MCF 10A (cell line): ENCODE results near the gene SLIT3. TPM values are rescaled to one million over a fixed set of nuclear protein-coding genes. Genes with fewer than 3 reads are reported as not detected.

ENCODE experiments used
- BruUV-seq: library from RNA; stranded (reverse); fragments of 400-500 nt; replicated peaks from 2 replicates; lab custom pipeline; 2021; lab: Mats Ljungman, UMichigan
- CTCF ChIA-PET: fragments of 300-600 bp; sonication (Branson Sonifier 250); formaldehyde crosslinking; extraction: SDS; loops from one replicate; lab custom pipeline; 2021; ENCODE audit warnings: antibody characterized with exemption, inconsistent platforms; lab: Yijun Ruan, JAX
- POLR2A ChIA-PET: fragments of 300-600, 350-650 bp; sonication (Branson Sonifier 250); formaldehyde crosslinking; extraction: SDS; loops from one replicate; lab custom pipeline; 2020; ENCODE audit warnings: antibody characterized with exemption, inconsistent platforms; lab: Yijun Ruan, JAX
- DNase-seq: peaks from one replicate; pipeline ENCODE4 v3.0.0-alpha.2; 2018; ENCODE audit not compliant: unreplicated experiment
- H3K27ac Mint-ChIP-seq: one replicate; pipeline ENCODE4 v1.8.0; 2022; ENCODE audit warnings: mild to moderate bottlenecking, low read depth, mixed read lengths; ENCODE audit not compliant: unreplicated experiment
- H3K27me3 Mint-ChIP-seq: one replicate; pipeline ENCODE4 v1.8.0; 2022; ENCODE audit warnings: mixed read lengths; ENCODE audit not compliant: insufficient read depth, unreplicated experiment
- H3K36me3 Mint-ChIP-seq: one replicate; pipeline ENCODE4 v1.8.0; 2022; ENCODE audit warnings: mild to moderate bottlenecking, moderate library complexity, mixed read lengths; ENCODE audit not compliant: insufficient read depth, unreplicated experiment
- H3K4me1 Mint-ChIP-seq: one replicate; pipeline ENCODE4 v1.8.0; 2022; ENCODE audit warnings: mixed read lengths; ENCODE audit not compliant: insufficient read depth, unreplicated experiment
- H3K4me3 Mint-ChIP-seq: one replicate; pipeline ENCODE4 v1.8.0; 2022; ENCODE audit warnings: mild to moderate bottlenecking, moderate library complexity, mixed read lengths; ENCODE audit not compliant: unreplicated experiment
- H3K9me3 Mint-ChIP-seq: one replicate; pipeline ENCODE4 v1.8.0; 2022; ENCODE audit warnings: mixed read lengths; ENCODE audit not compliant: unreplicated experiment
- intact Hi-C: fragments of 100-400 bp; cut with micrococcal nuclease; formaldehyde crosslinking; loops from 2 replicates; pipeline ENCODE4 v1.14.1; 2022
- total RNA-seq: library from RNA; stranded (reverse); gene quantifications from 2 replicates; pipeline ENCODE4 v1.2.3, GENCODE V29; 2022
- TF ChIP-seq, protein P1 (sequence below): fragments of 200-600 bp; IDR thresholded peaks from one replicate; pipeline ENCODE4 v1.8.0; 2022; ENCODE audit warnings: antibody characterized with exemption, mild to moderate bottlenecking; ENCODE audit not compliant: unreplicated experiment

SLIT3 gene
- total RNA-seq, 1 experiment from 2014 or later: 0.89 TPM

DNA sequence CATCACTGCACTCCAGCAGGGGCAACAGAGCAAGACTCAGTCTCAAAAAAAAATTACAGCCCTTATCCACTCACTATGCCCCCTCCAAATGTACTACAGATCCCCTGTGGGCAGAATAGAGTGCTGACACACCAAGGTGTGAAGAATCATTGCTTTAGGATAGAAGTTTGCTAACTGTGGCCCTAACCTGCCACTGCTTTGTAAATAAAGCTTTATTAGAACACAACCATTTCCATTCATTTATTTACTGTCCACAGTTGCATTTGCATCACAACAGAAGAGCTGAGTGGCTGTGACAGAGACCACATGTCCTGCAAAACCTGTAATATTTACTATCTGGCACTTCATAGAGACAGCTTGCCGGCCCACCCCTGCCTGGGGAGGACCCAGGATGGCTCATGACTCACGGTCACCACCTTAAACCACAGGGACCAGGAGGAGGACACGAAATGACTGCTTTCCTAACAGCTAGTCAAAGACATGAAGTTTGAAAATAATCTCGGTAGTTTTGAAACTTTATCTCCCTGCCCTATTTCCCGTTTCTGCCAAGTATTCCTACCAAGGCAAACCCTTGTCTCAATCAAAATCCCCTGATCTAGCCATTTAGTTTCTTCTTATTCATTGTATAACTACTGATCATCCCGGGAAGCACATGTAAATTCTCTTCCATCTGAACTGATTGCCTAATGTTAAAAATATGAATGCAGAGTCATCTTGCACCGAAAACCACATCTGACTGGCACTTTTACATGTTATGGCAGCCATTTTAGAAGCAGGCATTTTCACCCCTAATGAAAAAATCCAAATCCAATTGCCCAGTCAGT lies 206.1 kb downstream of the SLIT3 start:
- peak; percentile 68 for DNase-seq
- POLR2A ChIA-PET: interaction anchor here (0.6 to 0.9 kb wide), 3 partner anchors 9 to 427 kb away, joined by 3 read pairs; no protein-coding TSS in a partner anchor
- peak overlapping the region; percentile 70 for H3K27ac Mint-ChIP-seq
- no peaks in the 10 kb centered on the region for H3K36me3 Mint-ChIP-seq
- TF ChIP-seq, protein P1, sequence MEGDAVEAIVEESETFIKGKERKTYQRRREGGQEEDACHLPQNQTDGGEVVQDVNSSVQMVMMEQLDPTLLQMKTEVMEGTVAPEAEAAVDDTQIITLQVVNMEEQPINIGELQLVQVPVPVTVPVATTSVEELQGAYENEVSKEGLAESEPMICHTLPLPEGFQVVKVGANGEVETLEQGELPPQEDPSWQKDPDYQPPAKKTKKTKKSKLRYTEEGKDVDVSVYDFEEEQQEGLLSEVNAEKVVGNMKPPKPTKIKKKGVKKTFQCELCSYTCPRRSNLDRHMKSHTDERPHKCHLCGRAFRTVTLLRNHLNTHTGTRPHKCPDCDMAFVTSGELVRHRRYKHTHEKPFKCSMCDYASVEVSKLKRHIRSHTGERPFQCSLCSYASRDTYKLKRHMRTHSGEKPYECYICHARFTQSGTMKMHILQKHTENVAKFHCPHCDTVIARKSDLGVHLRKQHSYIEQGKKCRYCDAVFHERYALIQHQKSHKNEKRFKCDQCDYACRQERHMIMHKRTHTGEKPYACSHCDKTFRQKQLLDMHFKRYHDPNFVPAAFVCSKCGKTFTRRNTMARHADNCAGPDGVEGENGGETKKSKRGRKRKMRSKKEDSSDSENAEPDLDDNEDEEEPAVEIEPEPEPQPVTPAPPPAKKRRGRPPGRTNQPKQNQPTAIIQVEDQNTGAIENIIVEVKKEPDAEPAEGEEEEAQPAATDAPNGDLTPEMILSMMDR: no peak
- CTCF ChIA-PET: interaction anchor here (0.6 to 1.9 kb wide), 3 partner anchors 9 to 150 kb away, joined by 4 to 6 read pairs (median 4); no protein-coding TSS in a partner anchor
- H3K4me3 Mint-ChIP-seq: peak overlapping the region; percentile 0
- H3K27me3 Mint-ChIP-seq: no peaks in the 10 kb centered on the region
- intact Hi-C loops: no loop called here
- H3K9me3 Mint-ChIP-seq: peaks cover 29% of the 10 kb centered on the region
- peaks cover 6% of the 10 kb centered on the region for H3K4me1 Mint-ChIP-seq
- BruUV-seq: no TSS peak

DNA sequence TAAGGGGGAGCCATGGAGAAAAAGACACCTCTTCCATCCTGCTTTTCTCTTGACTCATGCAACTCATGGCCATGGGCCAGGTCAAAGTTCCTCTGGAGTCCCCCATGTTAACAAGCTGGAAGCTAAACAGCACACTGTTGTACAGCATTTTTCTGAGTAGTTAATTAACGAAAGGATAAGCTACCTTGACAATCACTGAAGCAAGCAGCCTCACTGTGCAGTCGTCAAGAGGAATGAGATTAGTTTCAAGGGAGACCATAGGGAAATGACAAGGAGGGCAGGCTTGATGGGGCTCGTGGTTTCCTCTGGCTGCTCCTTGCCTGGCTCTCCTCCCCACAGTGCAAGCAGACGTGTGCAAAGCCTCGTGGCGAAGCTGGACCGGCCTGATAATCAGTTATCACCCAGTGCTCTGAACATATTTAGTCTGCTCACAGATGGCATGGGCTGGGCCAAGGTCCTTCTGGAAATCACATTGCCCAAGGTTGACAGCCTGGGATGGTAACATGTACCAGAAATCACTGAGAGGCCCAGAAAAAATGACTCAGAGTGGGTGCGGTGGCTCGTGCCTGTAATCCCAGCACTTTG lies 209.5 kb downstream of the SLIT3 start:
- POLR2A ChIA-PET: no interaction called here
- H3K9me3 Mint-ChIP-seq: peaks cover 35% of the 10 kb centered on the region
- no TSS peak for BruUV-seq
- intact Hi-C loops: no loop called here
- no peak overlapping the region for H3K4me3 Mint-ChIP-seq
- H3K36me3 Mint-ChIP-seq: no peaks in the 10 kb centered on the region
- CTCF ChIA-PET: interaction anchor here (0.5 to 0.6 kb wide), 2 partner anchors 69 to 386 kb away, joined by 3 read pairs; no protein-coding TSS in a partner anchor
- DNase-seq: no peak
- no peaks in the 10 kb centered on the region for H3K27me3 Mint-ChIP-seq
- H3K4me1 Mint-ChIP-seq: peaks cover 6% of the 10 kb centered on the region
- TF ChIP-seq, protein P1: no peak
- no peak overlapping the region for H3K27ac Mint-ChIP-seq

DNA sequence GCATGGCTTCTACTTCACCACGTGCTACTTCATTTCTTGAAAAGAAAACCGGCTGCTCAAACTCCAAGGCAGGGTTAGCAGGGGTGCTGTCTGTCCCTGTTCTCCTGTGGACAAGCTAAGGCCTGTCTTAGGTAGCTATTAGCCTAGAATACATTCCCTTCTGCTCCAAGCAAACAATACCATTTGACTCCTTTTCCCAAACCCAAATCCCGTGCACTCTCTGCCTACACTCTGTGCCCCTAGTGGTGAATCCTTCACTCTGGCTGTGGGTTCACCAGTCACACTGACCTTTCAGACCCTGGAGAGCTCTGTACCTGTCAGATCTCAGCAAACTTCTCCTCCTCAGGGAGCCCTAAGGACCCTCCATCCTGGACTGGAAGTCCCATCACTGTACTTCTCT lies 211.6 kb downstream of the SLIT3 start:
- no TSS peak for BruUV-seq
- no peaks in the 10 kb centered on the region for H3K27me3 Mint-ChIP-seq
- TF ChIP-seq, protein P1: no peak
- H3K4me1 Mint-ChIP-seq: no peaks in the 10 kb centered on the region
- H3K36me3 Mint-ChIP-seq: no peaks in the 10 kb centered on the region
- H3K27ac Mint-ChIP-seq: no peak overlapping the region
- H3K4me3 Mint-ChIP-seq: no peak overlapping the region
- CTCF ChIA-PET: interaction anchor here (0.8 to 1.8 kb wide), 2 partner anchors 11 to 34 kb away, joined by 4 to 5 read pairs; no protein-coding TSS in a partner anchor
- POLR2A ChIA-PET: no interaction called here
- H3K9me3 Mint-ChIP-seq: peaks cover 35% of the 10 kb centered on the region
- intact Hi-C loops: no loop called here
- no peak for DNase-seq

DNA sequence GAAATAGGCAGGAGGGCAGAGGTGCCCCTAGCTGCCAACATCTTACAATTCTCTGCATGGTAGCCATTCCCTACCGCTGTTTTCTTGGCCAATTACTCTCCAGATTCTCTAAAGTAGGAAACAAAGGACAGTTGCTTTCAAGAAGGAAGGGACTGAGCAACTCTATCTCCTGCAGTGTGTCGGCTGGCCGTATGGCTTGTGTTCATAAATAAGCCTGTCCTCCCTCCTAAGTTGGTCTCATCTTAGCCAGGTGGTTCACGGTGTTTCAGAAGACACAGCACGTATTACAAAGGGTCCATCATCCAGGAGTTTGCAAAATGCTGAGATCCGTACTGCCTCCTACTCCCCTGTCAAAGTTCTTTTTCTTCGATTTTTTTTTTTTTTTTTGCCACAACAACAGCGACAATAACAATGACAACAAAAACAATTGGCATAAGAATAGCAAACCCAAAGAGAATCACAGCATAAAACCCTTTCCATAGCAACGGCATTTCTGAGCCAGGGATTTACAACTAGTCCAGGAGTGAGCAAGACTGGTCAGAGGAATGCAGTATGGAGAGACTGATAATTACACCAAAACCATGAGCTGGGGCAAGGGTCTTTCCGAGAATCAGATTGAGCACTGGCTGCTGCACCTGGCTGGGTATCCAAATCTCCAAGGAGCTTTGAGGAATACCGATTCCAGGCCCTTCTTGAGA lies 212.8 kb downstream of the SLIT3 start:
- DNase-seq: no peak
- intact Hi-C loops: no loop called here
- H3K27ac Mint-ChIP-seq: no peak overlapping the region
- ChIA-PET POLR2A (no interaction called here), CTCF (no interaction called here)
- no TSS peak for BruUV-seq
- TF ChIP-seq, protein P1: no peak
- no peaks in the 10 kb centered on the region for H3K4me1 Mint-ChIP-seq
- peaks cover 35% of the 10 kb centered on the region for H3K9me3 Mint-ChIP-seq
- H3K36me3 Mint-ChIP-seq: no peaks in the 10 kb centered on the region
- H3K27me3 Mint-ChIP-seq: no peaks in the 10 kb centered on the region
- no peak overlapping the region for H3K4me3 Mint-ChIP-seq
